Right kidney (tissue), 1 donor: ENCODE results near the gene TP53.
"Not testable (repeated sequence)": the region's sequence is repeated elsewhere in the genome, so short reads cannot be mapped to it uniquely, and the experiment has no call there.

Experiments
- DNase-seq: peaks from one replicate; pipeline ENCODE4 v3.0.0-alpha.2; 2016

TP53 gene

GRCh38 chr17:7633093-7633492 is 54.2 kb downstream of the TP53 start:
- no peak for DNase-seq

GRCh38 chr17:7632492-7632894 is 54.8 kb downstream of the TP53 start:
- no peak for DNase-seq

- DNase-seq = no peak
Measured at GRCh38 chr17:7631398-7632380, 55.6 kb downstream of the TP53 start.

- DNase-seq = no peak
Measured at GRCh38 chr17:7629939-7630571, 57.2 kb downstream of the TP53 start, which contains the start of gene SHBG. TSS of gene SHBG (plus strand) at chr17:7630135. CDS start at chr17:7630173, 38 bp downstream.

GRCh38 chr17:7627250-7628121 is 59.8 kb downstream of the TP53 start, which contains the start of gene SAT2:
TSS of gene SAT2 (minus strand) at chr17:7627821. CDS start at chr17:7627635, 186 bp downstream.
- peak; percentile 86 for DNase-seq

GRCh38 chr17:7626956-7627249 is 60.4 kb downstream of the TP53 start:
- DNase-seq = no peak

- no peak for DNase-seq
Measured at GRCh38 chr17:7626307-7626706, 61.0 kb downstream of the TP53 start.

GRCh38 chr17:7625749-7626148 is 61.5 kb downstream of the TP53 start:
- DNase-seq = not testable (repeated sequence)

GRCh38 chr17:7623661-7624060 is 63.6 kb downstream of the TP53 start:
- DNase-seq = no peak

- no peak for DNase-seq
Measured at GRCh38 chr17:7620835-7621234, 66.5 kb downstream of the TP53 start.

- DNase-seq = no peak
Measured at GRCh38 chr17:7618608-7619007, 68.7 kb downstream of the TP53 start.
